Endothelial cell (in vitro differentiated cells): Measurements from ENCODE around the gene C11orf24. TPM values are rescaled to one million over a fixed set of nuclear protein-coding genes. Genes with fewer than 3 reads are reported as not detected.

Experiments
- DNase-seq: peaks from one replicate; pipeline ENCODE4 v3.0.0; 2021; ENCODE audit warnings: low spot score
- H3K27ac Mint-ChIP-seq: one replicate; pipeline ENCODE4 v1.8.0; 2021; ENCODE audit warnings: mixed read lengths, inconsistent platforms; ENCODE audit not compliant: unreplicated experiment
- H3K27me3 Mint-ChIP-seq: one replicate; pipeline ENCODE4 v1.8.0; 2021; ENCODE audit warnings: mild to moderate bottlenecking, moderate library complexity, mixed read lengths, inconsistent platforms; ENCODE audit not compliant: unreplicated experiment
- H3K36me3 Mint-ChIP-seq: one replicate; pipeline ENCODE4 v1.8.0; 2021; ENCODE audit warnings: mild to moderate bottlenecking, low read depth, mixed read lengths, inconsistent platforms; ENCODE audit not compliant: unreplicated experiment
- H3K4me1 Mint-ChIP-seq: one replicate; pipeline ENCODE4 v1.8.0; 2021; ENCODE audit warnings: mild to moderate bottlenecking, mixed read lengths, inconsistent platforms; ENCODE audit not compliant: unreplicated experiment
- H3K4me3 Mint-ChIP-seq: one replicate; pipeline ENCODE4 v1.8.0; 2021; ENCODE audit warnings: mild to moderate bottlenecking, mixed read lengths, inconsistent platforms; ENCODE audit not compliant: unreplicated experiment
- H3K9me3 Mint-ChIP-seq: one replicate; pipeline ENCODE4 v1.8.0; 2021; ENCODE audit warnings: mixed read lengths, inconsistent platforms; ENCODE audit not compliant: unreplicated experiment
- total RNA-seq: library from RNA; stranded (reverse); fragmentation: NEBNext Ultra II Directional; extraction: Animal tissue kit (Norgen Biotek cat#: 25700); gene quantifications from one replicate; pipeline ENCODE4 v1.2.1, GENCODE V29; 2021; ENCODE audit not compliant: unreplicated experiment
- TF ChIP-seq, protein P1 (sequence below): fragments of 200-600 bp; sonication (generic); IDR thresholded peaks from one replicate; pipeline ENCODE4 v1.5.0; 2021; ENCODE audit warnings: antibody characterized with exemption; ENCODE audit not compliant: unreplicated experiment

The C11orf24 gene
- total RNA-seq, 1 donor from 2014 or later = 9.4 TPM

DNA sequence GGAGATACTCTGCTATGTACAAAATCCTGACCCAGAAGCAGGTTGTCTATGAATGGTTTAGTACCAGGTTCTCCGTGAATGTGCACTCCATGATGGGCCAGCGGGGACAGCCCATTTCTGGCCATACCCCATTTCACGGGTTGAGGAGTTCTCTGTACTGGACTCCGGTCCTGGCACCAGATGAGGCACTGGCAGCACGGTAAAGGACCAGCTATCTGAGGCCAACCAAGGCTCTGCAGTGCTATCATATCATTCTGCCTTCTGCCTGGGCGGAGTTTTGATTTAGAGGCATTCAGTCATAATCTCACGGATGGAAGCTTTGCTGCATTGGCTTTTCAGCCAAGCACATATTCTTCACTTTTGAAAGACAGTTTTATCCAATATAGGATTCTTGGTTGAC lies 40.2 kb downstream of the C11orf24 start:
- no peak for DNase-seq
- no peaks in the 10 kb centered on the region for H3K9me3 Mint-ChIP-seq
- no peak overlapping the region for H3K27ac Mint-ChIP-seq
- no peaks in the 10 kb centered on the region for H3K36me3 Mint-ChIP-seq
- peaks cover 4% of the 10 kb centered on the region for H3K27me3 Mint-ChIP-seq
- H3K4me3 Mint-ChIP-seq = no peak overlapping the region
- H3K4me1 Mint-ChIP-seq = no peaks in the 10 kb centered on the region
- TF ChIP-seq, protein P1, sequence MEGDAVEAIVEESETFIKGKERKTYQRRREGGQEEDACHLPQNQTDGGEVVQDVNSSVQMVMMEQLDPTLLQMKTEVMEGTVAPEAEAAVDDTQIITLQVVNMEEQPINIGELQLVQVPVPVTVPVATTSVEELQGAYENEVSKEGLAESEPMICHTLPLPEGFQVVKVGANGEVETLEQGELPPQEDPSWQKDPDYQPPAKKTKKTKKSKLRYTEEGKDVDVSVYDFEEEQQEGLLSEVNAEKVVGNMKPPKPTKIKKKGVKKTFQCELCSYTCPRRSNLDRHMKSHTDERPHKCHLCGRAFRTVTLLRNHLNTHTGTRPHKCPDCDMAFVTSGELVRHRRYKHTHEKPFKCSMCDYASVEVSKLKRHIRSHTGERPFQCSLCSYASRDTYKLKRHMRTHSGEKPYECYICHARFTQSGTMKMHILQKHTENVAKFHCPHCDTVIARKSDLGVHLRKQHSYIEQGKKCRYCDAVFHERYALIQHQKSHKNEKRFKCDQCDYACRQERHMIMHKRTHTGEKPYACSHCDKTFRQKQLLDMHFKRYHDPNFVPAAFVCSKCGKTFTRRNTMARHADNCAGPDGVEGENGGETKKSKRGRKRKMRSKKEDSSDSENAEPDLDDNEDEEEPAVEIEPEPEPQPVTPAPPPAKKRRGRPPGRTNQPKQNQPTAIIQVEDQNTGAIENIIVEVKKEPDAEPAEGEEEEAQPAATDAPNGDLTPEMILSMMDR = no peak

DNA sequence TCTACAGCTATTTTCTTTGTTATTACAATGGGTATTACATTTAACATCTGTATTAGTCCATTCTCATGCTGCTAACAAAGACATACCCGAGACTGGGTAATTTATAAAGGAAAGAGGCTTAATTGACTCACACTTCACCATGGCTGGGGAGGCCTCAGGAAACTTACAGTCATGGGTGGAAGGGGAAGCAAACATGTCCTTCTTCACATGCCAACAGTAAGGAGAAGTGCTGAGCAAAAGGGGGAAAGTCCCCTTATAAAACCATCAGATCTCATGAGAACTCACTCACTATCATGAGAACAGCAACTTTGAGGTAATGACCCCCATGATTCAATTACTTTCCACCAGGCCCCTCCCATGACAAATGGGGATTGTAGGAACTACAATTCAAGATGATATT lies 42.2 kb downstream of the C11orf24 start:
- Mint-ChIP-seq H3K4me1 (no peaks in the 10 kb centered on the region), H3K9me3 (no peaks in the 10 kb centered on the region), H3K27me3 (peaks cover 8% of the 10 kb centered on the region), H3K27ac (no peak overlapping the region), H3K4me3 (no peak overlapping the region), H3K36me3 (no peaks in the 10 kb centered on the region)
- TF ChIP-seq, protein P1 = no peak
- no peak for DNase-seq

DNA sequence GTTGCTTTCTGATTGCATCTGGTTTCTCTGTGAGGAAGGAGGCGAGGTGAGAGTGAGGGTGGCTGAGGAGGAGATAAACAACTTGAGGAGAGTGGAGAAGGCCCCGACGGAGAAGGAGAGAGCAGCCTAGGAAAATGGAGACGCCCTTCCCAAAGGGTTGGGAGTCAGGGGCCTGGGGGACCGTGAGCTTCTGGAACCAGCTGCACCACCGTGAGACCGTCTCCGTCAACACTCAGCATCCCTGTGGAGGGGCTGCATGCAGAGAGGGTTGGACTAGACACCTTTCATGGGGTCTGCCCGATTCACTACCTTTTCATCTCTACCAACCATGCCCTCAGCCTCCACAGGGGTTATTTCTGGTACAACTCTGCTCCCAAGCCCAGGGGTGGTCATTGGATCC lies 45.4 kb downstream of the C11orf24 start:
- no peak overlapping the region for H3K4me3 Mint-ChIP-seq
- TF ChIP-seq, protein P1 = no peak
- DNase-seq = no peak
- no peaks in the 10 kb centered on the region for H3K4me1 Mint-ChIP-seq
- no peak overlapping the region for H3K27ac Mint-ChIP-seq
- no peaks in the 10 kb centered on the region for H3K9me3 Mint-ChIP-seq
- peaks cover 5% of the 10 kb centered on the region for H3K27me3 Mint-ChIP-seq
- H3K36me3 Mint-ChIP-seq = no peaks in the 10 kb centered on the region

DNA sequence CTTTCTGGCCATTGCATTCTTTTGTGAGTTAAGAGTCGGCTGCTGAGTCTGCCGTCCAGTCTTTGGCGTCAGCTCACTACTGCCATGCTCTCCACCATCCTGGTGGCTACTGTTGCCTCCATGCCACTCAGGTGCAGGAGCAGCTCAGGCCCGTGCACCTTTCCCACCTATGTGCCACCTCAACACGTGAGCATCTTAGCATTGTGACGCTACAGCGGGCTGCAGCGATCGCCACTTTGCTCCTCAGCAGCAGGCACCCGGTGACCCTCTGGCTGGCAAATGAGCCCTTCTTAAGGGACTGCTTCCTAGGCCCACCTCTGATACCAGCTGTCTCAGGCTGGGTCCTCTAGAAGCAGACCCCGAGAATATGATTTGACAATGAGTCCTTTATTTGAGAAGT lies 47.2 kb downstream of the C11orf24 start:
- TF ChIP-seq, protein P1 = no peak
- H3K36me3 Mint-ChIP-seq = no peaks in the 10 kb centered on the region
- H3K4me1 Mint-ChIP-seq = no peaks in the 10 kb centered on the region
- no peak for DNase-seq
- H3K27ac Mint-ChIP-seq = no peak overlapping the region
- H3K4me3 Mint-ChIP-seq = no peak overlapping the region
- H3K9me3 Mint-ChIP-seq = no peaks in the 10 kb centered on the region
- H3K27me3 Mint-ChIP-seq = peaks cover 5% of the 10 kb centered on the region

DNA sequence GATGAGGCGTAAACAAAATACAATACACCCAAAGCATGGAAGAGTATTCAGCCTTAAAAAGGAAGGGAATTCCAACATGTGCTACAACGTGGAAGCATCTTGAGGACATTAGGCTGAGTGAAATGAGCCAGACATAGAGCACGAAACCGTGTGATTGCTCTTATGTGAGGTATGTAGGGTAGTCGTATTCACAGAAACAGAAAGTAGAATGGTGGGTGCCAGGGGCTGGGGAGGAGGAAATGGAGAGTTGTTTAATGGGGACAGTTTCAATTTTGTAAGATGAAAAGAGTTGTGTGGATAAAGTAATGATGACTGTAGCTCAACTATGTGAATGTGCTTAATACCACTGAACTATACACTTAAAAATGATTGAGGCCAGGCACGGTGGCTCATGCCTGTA lies 48.5 kb downstream of the C11orf24 start:
- no peak for DNase-seq
- H3K36me3 Mint-ChIP-seq = no peaks in the 10 kb centered on the region
- TF ChIP-seq, protein P1 = no peak
- no peak overlapping the region for H3K27ac Mint-ChIP-seq
- H3K4me1 Mint-ChIP-seq = no peaks in the 10 kb centered on the region
- no peaks in the 10 kb centered on the region for H3K9me3 Mint-ChIP-seq
- no peak overlapping the region for H3K4me3 Mint-ChIP-seq
- peaks cover 5% of the 10 kb centered on the region for H3K27me3 Mint-ChIP-seq
